GM10266 (cell line): ENCODE measurements around the gene RHPN2.
"Not testable (repeated sequence)": the region's sequence is repeated elsewhere in the genome, so short reads cannot be mapped to it uniquely, and the experiment has no call there.

Source experiments
- DNase-seq: peaks from one replicate; pipeline ENCODE4 v3.0.0; 2012; ENCODE audit errors: extremely low spot score
- TF ChIP-seq, protein P1 (sequence below): IDR thresholded peaks from 2 replicates; pipeline ENCODE4 v1.5.1; 2012; ENCODE audit warnings: mild to moderate bottlenecking, low read depth; ENCODE audit not compliant: control insufficient read depth, insufficient read depth; ENCODE audit errors: missing control alignments

The RHPN2 gene

DNA sequence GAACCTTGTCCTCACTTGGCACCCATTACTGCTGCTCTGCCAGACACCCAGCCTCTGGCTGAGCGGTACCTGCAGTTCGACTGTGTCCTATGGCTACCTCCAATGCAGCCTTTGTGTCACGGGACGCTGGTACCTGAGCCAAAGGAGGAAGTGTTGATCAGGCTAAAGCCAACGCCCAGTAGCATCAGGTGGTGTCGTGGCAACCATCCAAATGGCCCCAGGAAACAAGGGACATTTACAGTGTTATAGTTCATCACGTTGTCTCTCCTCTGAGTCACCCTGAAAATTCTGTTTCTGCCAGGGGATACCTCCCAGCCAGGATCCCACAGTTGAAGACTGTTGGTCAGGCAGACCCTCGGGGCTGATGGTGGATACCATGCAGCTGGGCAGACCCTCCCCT lies 10.1 kb downstream of the RHPN2 start:
- TF ChIP-seq, protein P1, sequence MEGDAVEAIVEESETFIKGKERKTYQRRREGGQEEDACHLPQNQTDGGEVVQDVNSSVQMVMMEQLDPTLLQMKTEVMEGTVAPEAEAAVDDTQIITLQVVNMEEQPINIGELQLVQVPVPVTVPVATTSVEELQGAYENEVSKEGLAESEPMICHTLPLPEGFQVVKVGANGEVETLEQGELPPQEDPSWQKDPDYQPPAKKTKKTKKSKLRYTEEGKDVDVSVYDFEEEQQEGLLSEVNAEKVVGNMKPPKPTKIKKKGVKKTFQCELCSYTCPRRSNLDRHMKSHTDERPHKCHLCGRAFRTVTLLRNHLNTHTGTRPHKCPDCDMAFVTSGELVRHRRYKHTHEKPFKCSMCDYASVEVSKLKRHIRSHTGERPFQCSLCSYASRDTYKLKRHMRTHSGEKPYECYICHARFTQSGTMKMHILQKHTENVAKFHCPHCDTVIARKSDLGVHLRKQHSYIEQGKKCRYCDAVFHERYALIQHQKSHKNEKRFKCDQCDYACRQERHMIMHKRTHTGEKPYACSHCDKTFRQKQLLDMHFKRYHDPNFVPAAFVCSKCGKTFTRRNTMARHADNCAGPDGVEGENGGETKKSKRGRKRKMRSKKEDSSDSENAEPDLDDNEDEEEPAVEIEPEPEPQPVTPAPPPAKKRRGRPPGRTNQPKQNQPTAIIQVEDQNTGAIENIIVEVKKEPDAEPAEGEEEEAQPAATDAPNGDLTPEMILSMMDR, result no peak
- DNase-seq, result no peak

DNA sequence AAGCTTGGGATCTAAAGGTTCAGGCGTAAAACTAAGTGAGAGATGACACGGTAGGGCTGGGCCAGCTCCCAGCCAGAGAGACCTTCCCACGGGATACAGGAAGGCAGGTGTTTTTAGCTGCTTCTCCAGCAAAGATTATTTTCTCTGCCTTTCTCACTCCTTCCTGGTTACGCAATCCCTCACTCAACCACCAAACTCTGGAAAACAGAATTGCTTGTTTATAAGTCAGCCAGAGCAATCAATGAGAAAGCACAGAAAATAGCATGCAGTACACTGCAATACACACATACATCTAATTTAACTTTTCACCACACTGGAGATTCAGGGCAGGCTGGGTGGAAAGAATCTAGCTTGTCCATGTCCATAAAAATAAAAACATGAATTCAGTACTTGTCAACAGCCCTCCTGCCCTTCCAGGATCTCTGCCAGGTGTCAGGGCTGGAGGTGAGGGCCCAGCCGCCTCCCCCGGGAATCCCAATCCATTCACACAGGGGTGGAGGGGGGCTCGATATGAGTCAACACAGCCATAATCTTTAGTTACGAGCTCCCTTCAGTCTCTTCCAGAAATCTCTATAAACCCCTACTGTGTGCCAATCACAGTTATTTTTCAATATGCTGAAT lies 12.2 kb downstream of the RHPN2 start:
- TF ChIP-seq, protein P1, result no peak
- no peak for DNase-seq

DNA sequence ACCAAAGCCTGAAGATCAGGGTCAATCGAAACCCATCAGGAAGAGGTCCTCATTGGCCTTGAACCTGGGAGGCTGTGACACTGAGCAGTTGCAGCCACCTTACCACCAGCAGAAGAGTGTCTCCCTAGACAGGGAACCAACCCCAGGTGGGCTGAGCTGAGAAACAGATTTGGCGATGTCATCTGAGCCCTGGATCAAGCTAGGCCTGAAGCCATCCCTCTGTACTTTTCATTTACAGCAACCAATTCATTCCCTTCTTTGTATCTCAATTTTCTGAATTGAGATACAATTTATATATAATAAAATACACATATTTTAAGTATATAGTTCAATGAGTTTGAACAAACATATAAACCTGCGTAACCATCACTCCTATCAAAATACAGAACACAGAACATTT lies 14.6 kb downstream of the RHPN2 start:
- TF ChIP-seq, protein P1, result no peak
- DNase-seq, result no peak

DNA sequence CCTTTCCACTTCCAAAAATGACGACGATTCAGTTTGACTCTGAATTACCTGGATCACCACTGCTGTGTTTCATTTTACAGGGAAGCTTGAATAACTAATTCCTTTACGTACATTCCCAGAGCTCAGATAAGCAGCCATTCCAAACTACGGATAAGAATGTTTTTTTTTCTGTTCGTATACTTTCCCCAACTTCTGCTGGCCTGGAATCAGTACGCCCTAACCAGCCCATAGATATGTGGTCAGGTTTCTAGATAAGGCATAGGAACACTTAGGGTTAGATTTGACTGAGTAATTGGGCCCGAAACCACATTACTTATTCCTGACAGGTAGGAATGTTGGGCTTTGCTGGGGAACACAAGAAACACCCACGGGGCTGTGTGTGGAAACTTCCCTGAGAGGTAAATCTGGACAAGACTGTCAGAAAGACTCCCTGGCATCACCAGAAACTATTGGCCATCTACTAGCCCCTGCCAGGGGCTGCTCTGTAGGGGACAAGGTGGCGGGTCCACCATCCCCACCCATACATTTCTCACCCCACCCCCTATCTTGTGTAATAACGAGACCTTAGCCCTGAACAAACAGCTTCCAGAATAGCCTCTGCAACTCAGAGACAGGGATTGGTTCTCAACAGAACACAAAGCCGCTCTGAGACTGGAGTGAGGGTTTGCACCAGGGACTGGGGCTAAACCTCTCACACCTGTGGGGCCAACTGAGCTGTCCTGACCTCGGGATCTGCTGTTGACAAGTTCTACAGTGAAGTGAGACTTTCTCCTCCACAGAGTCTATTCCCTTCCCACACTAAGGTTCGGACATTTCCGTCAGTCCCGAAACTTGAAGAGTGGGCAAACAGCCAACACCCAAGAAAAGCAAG lies 15.6 kb downstream of the RHPN2 start:
- TF ChIP-seq, protein P1, result no peak
- DNase-seq, result no peak

DNA sequence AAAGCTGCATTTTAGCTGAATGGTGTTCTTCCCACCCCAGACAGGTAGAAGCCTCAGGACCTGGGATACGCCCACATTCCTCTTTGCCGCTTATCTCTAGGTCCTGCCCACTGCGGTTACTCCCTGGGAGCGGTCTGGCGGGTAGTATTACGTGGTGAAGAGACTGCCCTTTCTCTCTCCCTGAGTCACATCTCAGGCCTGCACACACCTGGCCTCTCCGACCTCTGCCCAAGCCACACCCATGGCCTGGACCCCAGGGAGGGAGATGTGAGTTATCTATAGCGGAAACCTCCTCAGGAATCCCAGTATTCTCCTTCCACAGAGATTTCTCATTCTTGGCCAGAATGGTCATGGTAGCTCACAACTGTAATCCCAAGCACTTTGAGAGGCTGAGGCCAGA lies 17.3 kb downstream of the RHPN2 start:
- no peak for DNase-seq
- TF ChIP-seq, protein P1, result no peak

DNA sequence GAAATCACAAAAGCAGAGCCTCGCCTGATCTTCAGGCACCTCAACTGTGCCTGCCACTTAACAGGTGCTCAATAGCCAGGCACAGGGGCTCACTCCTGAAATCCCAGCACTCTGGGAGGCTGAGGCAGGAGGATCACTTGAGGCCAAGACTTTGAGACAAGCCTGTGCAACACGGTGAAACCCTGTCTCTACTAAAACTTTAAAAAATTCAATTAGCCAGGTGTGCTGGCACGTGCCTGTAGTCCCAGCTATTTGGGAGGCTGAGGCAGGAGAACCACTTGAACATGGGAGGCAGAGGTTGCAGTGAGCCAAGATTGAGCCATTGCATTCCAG lies 22.9 kb downstream of the RHPN2 start:
- not testable (repeated sequence) for DNase-seq

DNA sequence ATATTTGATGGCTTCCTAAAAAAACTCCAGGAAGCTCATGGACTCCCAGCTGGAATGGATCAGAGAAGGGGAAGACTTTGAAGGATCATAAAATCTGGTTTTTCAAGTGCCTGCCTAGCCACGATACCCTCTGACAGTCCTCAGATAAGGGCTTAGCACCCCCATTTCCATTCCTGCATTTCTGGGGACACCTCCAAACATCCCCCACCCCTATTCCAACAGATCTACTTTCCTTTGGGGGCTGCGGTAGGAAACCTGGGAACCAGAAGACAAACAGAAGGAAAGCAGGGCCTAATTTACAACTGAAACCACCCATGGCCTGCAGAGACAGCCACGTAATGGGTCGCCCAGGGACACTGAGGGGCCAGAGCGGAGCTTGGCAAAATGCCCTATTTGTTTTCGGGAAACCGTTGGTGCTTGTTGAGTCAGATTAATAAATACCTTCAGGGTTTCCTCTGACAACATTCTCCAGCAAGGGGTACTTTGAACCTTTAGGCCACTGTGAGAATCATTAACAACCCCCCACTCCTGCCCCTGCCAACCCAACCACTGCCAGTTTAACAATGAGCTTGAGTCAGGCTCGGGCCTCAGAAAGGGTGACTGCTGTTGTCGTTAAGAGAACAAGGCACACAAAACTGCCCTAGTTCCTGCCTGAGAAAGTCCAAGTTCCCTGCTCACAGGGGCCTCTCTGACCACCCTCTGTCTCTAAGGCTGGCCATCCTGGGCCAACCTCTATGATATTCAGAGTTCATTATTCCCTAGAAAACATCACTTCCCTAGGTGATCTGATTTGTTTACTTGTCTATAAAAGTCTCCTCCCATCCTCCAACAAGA lies 23.5 kb downstream of the RHPN2 start:
- TF ChIP-seq, protein P1, result no peak
- no peak for DNase-seq
